Tibial artery (tissue), 4 donors: ENCODE data around the gene NR3C2.
A peak's percentile ranks its signal among the peaks of the same experiment; 100 is the strongest.

ENCODE experiments used
- DNase-seq, 2 donors: peaks; one replicate each; pipeline ENCODE4 v3.0.0-alpha.2; 2019
- H3K27ac ChIP-seq, 2 donors: fragments of 200-600 bp; sonication (generic) in 1 of 2; 1 replicate in 1 of 2; 2 replicates in 1 of 2; pipeline ENCODE4 v1.5.1; 2018 to 2019; ENCODE audit warnings: mild to moderate bottlenecking in 1 of 2
- H3K27me3 ChIP-seq, 2 donors: fragments of 200-600 bp; sonication (generic) in 1 of 2; one replicate each; pipeline versions ENCODE4 v1.5.1 to v1.6.0; 2016 to 2019
- H3K36me3 ChIP-seq, 3 donors: fragments of 200-600 bp; sonication (generic) in 2 of 3; one replicate each; pipeline ENCODE4 v1.5.1; 2016 to 2019; ENCODE audit warnings: mild to moderate bottlenecking in 2 of 3
- H3K4me1 ChIP-seq, 4 donors: fragments of 200-600 bp; sonication (generic) in 2 of 4; 1 replicate in 3 of 4; 2 replicates in 1 of 4; pipeline ENCODE4 v1.5.1; 2016 to 2019
- H3K4me3 ChIP-seq, 2 donors: fragments of 200-600 bp; sonication (generic) in 1 of 2; 1 replicate in 1 of 2; 2 replicates in 1 of 2; pipeline ENCODE4 v1.5.1; 2018 to 2019; ENCODE audit warnings: mild to moderate bottlenecking in 2 of 2
- H3K9me3 ChIP-seq, 3 donors: fragments of 200-600 bp; sonication (generic) in 1 of 3; one replicate each; pipeline ENCODE4 v1.5.1; 2016 to 2019
- CTCF ChIP-seq, 2 experiments: fragments of 200-600 bp in 1 of 2; fragments of 450-650 bp in 1 of 2; IDR thresholded peaks; one replicate each; pipeline ENCODE4 v1.5.1; 2017 to 2019; ENCODE audit warnings: antibody characterized with exemption in 2 of 2, mild to moderate bottlenecking in 1 of 2, moderate library complexity in 1 of 2
- intact Hi-C: fragments of 100-400 bp; cut with DNase I; formaldehyde crosslinking; loops from one replicate; pipeline ENCODE4 v1.15.0; 2023; ENCODE audit warnings: low total_unique reads

NR3C2 gene

GRCh38 chr4:148441986-148442831, at the start of gene NR3C2:
TSS of gene NR3C2 (minus strand) at chr4:148442414.
- Histone ChIP-seq H3K9me3 (no peaks in the 10 kb centered on the region), H3K27me3 (no peaks in the 10 kb centered on the region), H3K4me1 (peaks cover 0 to 32% (median 16%) of the 10 kb centered on the region in 4 donors), H3K36me3 (no peaks in the 10 kb centered on the region), H3K4me3 (peak within 1 kb of the TSS; percentile 97 to 98), H3K27ac (peak within 1 kb of the TSS; percentile 83 to 95)
- intact Hi-C loops: no loop called here
- no peak for TF ChIP-seq CTCF (IDR thresholded peaks at IDR 0.05)
- DNase-seq: peak; percentile 100

GRCh38 chr4:148487181-148487580, 45.0 kb upstream of the NR3C2 start:
- Histone ChIP-seq H3K9me3 (peaks cover 0 to 9% (median 0%) of the 10 kb centered on the region in 3 donors), H3K27me3 (no peaks in the 10 kb centered on the region), H3K4me3 (no peak overlapping the region), H3K27ac (no peak overlapping the region), H3K4me1 (no peaks in the 10 kb centered on the region), H3K36me3 (no peaks in the 10 kb centered on the region)
- TF ChIP-seq CTCF (IDR thresholded peaks at IDR 0.05): no peak
- DNase-seq: no peak
- intact Hi-C loops: no loop called here

GRCh38 chr4:148481636-148482035, 39.4 kb upstream of the NR3C2 start:
- Histone ChIP-seq H3K27ac (no peak overlapping the region), H3K4me1 (no peaks in the 10 kb centered on the region), H3K9me3 (peaks cover 0 to 9% (median 0%) of the 10 kb centered on the region in 3 donors), H3K36me3 (no peaks in the 10 kb centered on the region), H3K4me3 (no peak overlapping the region), H3K27me3 (no peaks in the 10 kb centered on the region)
- no peak for TF ChIP-seq CTCF (IDR thresholded peaks at IDR 0.05)
- DNase-seq: no peak
- intact Hi-C loops: no loop called here

- Histone ChIP-seq H3K36me3 (no peaks in the 10 kb centered on the region), H3K4me3 (no peak overlapping the region), H3K4me1 (no peaks in the 10 kb centered on the region), H3K27me3 (no peaks in the 10 kb centered on the region), H3K9me3 (peaks cover 0 to 11% (median 6%) of the 10 kb centered on the region in 3 donors), H3K27ac (no peak overlapping the region)
- intact Hi-C loops: no loop called here
- no peak for DNase-seq
- no peak for TF ChIP-seq CTCF (IDR thresholded peaks at IDR 0.05)
Measured at GRCh38 chr4:148477276-148477675, 35.1 kb upstream of the NR3C2 start.

GRCh38 chr4:148469938-148470337, 27.7 kb upstream of the NR3C2 start:
- TF ChIP-seq CTCF (IDR thresholded peaks at IDR 0.05): no peak
- no peaks in the 10 kb centered on the region for H3K27me3 ChIP-seq

More at GRCh38 chr4:148469938-148470337, 27.7 kb upstream of the NR3C2 start:
- H3K4me3 ChIP-seq: no peak overlapping the region
- H3K36me3 ChIP-seq: no peaks in the 10 kb centered on the region
- no peaks in the 10 kb centered on the region for H3K4me1 ChIP-seq
- H3K27ac ChIP-seq: no peak overlapping the region
- DNase-seq: no peak
- peaks cover 0 to 6% (median 6%) of the 10 kb centered on the region in 3 donors for H3K9me3 ChIP-seq
- intact Hi-C loops: no loop called here
